Activated CD8-positive, alpha-beta memory T cell treated with anti-CD3 and anti-CD28 coated beads for 36 hours (primary cell): ENCODE data around the gene ING3. TPM values are rescaled to one million over a fixed set of nuclear protein-coding genes. Genes with fewer than 3 reads are reported as not detected.
"Not testable (repeated sequence)": the region's sequence is repeated elsewhere in the genome, so short reads cannot be mapped to it uniquely, and the experiment has no call there.

Experiments used
- CTCF ChIA-PET: fragments of 350-600 bp; sonication (Branson Sonifier 250); formaldehyde crosslinking; loops from one replicate; lab custom pipeline; 2021; ENCODE audit warnings: antibody characterized with exemption; lab: Charles Lee
- POLR2A ChIA-PET: fragments of 350-600 bp; sonication (Branson Sonifier 250); formaldehyde crosslinking; loops from one replicate; lab custom pipeline; 2021; ENCODE audit warnings: antibody characterized with exemption; lab: Charles Lee
- total RNA-seq, 2 experiments: library from RNA; stranded (reverse); gene quantifications; one replicate each; pipeline ENCODE4 v1.2.3, GENCODE V29; 2021

Gene ING3
- total RNA-seq, 2 experiments from 2014 or later = 24.0 to 25.6 TPM

GRCh38 chr7:120997882-120998474, 47.4 kb downstream of the ING3 start:
- ChIA-PET POLR2A (no interaction called here), CTCF (no interaction called here)

- ChIA-PET POLR2A (no interaction called here), CTCF (no interaction called here)
Measured at GRCh38 chr7:120998520-120998919, 47.9 kb downstream of the ING3 start.

GRCh38 chr7:120998996-120999565, 48.5 kb downstream of the ING3 start:
- CTCF ChIA-PET = no interaction called here
- POLR2A ChIA-PET = no interaction called here

GRCh38 chr7:121000081-121000983, 49.8 kb downstream of the ING3 start:
- ChIA-PET POLR2A (no interaction called here), CTCF (interaction anchor here (0.9 kb wide), 1 partner anchor 13 kb away, joined by 3 read pairs; no protein-coding TSS in a partner anchor)

GRCh38 chr7:121001234-121001906, 50.8 kb downstream of the ING3 start:
- CTCF ChIA-PET = no interaction called here
- POLR2A ChIA-PET = no interaction called here

- POLR2A ChIA-PET = no interaction called here
- CTCF ChIA-PET = no interaction called here
Measured at GRCh38 chr7:121002048-121002756, 51.6 kb downstream of the ING3 start.

GRCh38 chr7:121002757-121003200, 52.2 kb downstream of the ING3 start:
- POLR2A ChIA-PET = no interaction called here
- CTCF ChIA-PET = no interaction called here

GRCh38 chr7:121003986-121004685, 53.6 kb downstream of the ING3 start:
- CTCF ChIA-PET = no interaction called here

GRCh38 chr7:121005058-121005457, 54.5 kb downstream of the ING3 start:
- POLR2A ChIA-PET, CTCF ChIA-PET: not testable (repeated sequence)

More at GRCh38 chr7:121003986-121004685, 53.6 kb downstream of the ING3 start:
- POLR2A ChIA-PET = no interaction called here

GRCh38 chr7:121005996-121006584, 55.5 kb downstream of the ING3 start:
- POLR2A ChIA-PET = no interaction called here
- CTCF ChIA-PET = no interaction called here

- POLR2A ChIA-PET = no interaction called here
- CTCF ChIA-PET = no interaction called here
Measured at GRCh38 chr7:121006711-121007315, 56.2 kb downstream of the ING3 start.

GRCh38 chr7:121008816-121009215, 58.2 kb downstream of the ING3 start:
- POLR2A ChIA-PET = no interaction called here
- CTCF ChIA-PET = no interaction called here

GRCh38 chr7:121011401-121011800, 60.8 kb downstream of the ING3 start:
- CTCF ChIA-PET = no interaction called here
- POLR2A ChIA-PET = no interaction called here

- ChIA-PET CTCF (no interaction called here), POLR2A (no interaction called here)
Measured at GRCh38 chr7:121012170-121012874, 61.7 kb downstream of the ING3 start.

GRCh38 chr7:121012919-121013318, 62.3 kb downstream of the ING3 start:
- CTCF ChIA-PET = no interaction called here

GRCh38 chr7:121015560-121015959, 65.0 kb downstream of the ING3 start:
- POLR2A ChIA-PET = no interaction called here
- CTCF ChIA-PET = no interaction called here

More at GRCh38 chr7:121012919-121013318, 62.3 kb downstream of the ING3 start:
- POLR2A ChIA-PET = no interaction called here

GRCh38 chr7:121016966-121017365, 66.4 kb downstream of the ING3 start:
- POLR2A ChIA-PET = no interaction called here
- CTCF ChIA-PET = no interaction called here
